GM18868 (cell line): Measurements from ENCODE around the gene SPOPL.

ENCODE experiments used
- ATAC-seq: cut with Tn5 transposase; IDR thresholded peaks from one replicate; pipeline ENCODE4 v1.9.1; 2021; ENCODE audit warnings: mild to moderate bottlenecking, moderate library complexity; ENCODE audit not compliant: unreplicated experiment

Gene SPOPL

DNA sequence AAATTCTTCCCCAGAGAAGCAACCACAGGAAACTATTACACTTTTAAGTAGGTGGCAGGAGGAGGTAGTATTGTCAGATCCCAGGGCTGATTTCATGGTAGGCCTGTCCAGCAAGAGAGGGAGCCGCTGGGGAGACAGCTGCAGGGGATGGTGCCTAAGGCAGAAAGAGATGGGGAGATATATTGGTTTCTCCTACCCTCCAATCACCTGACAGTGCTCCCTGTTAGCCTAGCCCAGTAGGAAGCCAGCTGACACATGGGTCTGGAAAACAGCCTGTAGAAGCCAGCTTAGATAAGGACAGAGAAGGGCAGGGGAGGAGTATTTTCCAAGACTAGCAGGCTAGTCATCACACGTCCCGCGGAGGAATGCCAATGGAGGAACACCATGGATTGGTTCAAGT lies 8.2 kb upstream of the SPOPL start:
- ATAC-seq: no peak

DNA sequence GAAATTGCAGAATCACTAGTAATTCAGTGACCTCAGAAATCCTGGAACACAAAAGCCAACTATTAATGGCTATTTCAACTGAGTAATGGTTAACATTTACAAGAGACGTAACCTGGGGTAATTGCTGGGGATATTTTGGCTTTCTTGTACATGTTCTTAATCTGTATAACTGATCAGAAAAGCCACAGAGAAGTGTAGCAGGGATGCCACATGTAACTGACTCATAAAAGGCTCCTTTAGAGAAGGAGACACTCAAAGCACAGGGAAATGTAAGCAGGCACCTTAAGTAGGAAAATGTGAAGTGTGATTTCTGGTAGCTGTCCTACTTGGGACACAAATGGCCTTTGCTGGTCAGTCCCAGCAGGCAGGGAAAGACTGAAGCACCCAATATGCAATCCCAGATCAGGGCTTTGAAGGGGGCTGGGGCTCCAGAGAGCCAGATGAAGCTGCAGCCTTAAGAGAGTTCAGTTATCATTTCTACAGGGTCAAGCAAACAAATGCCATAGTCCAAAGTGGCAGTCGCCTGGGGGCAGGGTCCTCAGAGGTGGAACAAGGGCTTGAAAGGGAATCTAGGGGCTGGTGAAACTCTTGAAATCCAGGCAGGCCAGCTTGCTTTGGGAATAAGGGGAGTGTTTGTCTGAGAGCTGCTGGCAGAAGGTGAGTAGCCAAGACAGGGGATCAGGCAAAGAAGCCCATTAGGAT lies 7.2 kb upstream of the SPOPL start:
- ATAC-seq: no peak

DNA sequence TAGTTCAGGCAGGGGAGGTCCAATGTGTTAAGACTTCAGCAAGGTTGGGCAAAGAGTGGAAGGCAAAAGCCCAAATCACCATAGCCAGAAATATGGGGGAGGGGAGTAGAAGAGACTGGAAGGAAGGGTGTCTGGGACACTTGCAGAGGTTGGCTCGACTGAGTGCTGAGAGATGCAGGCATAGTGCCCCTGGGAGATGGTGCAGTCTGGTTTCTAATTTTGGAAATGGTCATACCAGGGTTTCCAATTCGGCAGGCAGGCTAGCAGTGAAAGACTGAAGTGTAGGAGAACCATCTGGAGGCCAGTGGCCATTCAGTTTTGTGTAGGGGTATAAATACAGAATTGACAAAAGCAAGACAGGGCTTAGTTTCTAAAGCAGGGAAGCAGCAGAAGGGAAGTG lies 6.2 kb upstream of the SPOPL start:
- ATAC-seq: no peak

DNA sequence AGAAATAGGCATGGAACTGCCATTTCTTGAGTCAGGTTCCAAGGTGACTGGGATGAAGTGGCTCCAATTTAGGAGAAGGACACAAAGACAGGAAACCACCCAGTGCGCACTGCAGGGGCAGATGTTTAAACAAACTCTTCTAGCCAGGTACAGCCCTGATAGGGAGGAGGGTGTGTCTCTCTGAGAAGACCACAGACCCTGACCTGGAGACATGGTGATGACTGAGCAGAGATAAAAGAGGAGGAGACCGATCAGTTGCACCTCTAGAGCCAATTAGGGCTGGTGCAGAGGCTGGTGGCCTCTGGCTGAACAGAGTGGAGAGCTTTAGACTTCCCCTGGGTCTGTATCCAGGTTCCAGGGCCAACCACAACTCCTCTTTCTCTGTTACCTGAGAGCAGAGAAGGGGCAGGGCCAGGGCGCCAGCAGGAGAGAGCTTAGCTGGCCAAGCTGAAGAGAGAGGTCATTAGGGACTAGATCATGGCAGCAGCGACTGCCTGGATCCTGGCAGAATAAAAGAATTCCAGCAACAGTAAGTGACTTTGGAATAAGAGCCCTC lies 5.4 kb upstream of the SPOPL start:
- ATAC-seq: no peak

DNA sequence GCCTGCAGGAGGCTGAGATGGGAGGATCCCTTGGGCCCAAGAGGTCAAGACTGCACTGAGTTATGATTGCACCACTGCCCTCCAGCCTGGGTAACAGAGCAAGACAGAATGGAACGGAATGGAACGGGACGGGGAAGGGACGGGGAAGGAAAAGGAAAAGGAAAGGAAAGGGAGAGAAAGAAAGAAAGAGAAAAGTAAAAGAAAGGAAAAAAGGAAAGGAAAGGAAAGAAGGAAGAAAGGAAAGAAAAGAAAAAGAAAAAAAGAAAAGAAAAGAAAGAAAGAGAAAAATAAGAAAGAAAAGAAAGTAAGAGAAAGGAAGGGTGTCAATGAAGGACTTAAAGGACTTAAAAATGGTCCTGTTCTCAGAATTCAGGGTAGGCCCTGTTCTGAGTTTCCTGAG lies 4.3 kb upstream of the SPOPL start:
- ATAC-seq: no peak

DNA sequence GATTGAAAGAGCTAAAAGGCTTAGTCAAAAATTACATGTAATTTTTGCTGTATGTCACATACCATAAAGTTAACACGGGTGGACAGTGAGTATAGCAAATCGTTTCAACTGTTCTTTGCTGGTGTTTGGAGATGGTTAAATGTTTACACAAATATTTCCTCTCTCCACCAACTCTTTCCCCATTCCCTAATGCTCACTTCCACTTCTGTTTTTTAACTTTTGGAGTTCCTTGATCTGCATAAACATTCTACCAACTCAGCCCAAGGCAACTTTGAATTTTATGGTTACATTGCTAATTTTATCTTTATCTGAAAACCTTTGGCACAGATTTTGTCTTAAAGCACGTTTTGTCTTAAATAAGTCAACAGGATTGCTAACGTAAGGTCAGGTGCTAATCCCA lies 1.9 kb upstream of the SPOPL start:
- ATAC-seq: no peak

DNA sequence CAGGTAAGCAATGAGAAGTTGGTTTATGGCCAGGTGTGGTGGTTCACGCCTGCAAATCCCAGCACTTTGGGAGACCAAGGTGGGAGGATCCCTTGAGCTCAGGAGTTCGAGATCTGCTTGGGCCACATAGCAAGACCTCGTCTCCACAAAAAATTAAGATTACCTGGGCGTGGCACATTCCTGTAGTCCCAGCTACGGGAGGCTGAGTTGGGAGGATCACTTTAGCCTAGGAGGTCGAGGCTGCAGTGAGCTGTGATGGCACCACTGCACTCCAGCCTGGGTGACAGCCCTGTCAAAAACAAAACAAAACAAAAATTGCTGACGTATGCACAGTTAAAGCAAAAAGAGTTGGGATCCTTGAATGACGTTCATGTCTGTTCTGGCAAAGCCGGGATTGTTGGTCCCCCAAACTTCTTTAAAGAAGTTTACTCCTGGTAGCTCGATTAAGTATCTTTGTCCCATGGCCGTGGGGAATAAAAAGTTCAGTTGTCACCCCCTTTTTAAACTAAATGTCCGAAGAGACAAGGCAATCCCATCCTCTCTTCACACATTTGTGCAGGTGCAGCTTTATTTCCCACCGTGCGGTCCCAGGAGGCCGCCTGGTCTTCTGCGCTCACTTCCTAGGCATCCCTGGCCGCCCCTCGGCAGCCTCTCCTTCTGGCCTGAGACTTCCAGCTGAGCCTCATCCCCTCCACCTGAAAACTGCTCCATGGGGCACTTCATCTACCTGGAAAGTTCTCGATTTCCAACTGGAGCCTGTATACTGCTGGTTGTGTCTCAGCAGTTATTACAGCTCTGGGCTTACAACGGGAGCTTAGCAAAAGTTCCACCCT lies 762 bp upstream of the SPOPL start:
- ATAC-seq: peak; percentile 2

DNA sequence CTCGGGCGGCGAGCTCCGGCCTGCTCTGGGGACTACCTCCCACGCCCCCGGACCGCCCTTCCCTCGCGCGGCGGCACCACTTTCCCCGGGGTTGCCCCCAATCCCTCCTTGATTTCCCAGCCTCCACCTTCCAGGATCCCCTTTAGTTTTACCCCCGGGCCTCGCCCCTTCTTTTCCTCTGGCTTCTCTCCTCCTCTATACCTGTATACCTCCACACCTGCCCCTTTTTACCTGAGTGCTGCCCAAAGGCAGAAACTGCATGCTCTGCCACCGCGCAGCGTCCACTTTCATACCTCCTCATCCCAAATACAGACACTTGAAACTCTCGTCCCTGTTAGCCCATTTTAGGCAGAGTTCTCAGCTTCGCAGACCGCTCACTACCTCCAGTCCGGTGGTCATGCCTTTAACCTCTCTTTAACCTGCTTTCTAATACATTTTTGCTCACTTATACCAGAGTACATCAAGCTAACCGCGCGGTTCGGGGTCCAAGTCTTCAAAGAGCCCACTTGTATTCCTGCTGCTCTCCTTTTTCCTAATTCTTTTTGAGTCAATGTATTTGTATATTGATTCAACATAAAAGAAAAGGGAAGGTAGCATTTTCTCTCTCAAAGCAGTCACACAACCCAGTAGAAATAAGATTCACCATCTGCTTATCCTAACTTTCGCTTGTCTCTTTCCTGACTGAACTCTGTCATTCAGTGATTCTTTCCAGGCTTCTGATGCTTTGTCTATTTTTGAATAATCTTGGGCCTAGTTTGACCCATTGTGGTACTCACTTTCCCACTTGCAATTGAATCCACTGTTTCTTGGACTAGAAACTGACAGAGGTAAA lies 901 bp downstream of the SPOPL start:
- no peak for ATAC-seq

DNA sequence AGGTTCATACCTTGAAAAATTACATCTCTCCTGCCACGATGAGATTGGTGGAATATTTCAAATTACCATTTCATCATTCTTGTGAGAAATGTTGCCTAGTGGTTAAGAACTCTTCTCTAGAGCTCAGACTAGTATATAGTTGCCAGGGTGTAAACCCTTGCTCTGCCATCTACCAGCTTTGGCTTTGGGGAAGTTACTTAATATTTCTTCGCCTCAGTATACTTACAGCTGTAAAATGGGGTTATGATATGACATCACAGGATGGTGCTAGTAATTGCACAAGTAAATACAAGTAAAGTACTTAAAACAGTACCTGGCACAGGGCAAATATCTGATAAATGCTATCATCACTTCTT lies 1.5 kb downstream of the SPOPL start:
- ATAC-seq: peak; percentile 20

DNA sequence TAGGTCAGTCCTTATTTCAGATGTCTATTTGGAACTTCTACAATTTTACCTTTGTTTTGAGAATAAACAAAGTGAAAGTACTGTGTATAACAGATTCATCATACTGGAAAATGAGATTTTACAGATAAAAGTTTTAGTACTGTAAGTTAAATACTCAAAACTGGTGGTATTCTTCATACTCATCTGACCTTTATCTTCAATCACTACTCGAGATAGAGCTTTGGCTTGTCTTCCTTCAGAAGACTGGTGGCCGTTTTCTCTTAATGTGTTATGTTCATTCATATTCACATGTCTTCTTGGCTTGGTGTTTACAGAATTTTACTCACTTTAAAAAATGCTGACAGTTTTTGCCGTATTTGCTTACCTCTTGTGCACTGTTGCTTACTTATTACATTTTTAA lies 2.1 kb downstream of the SPOPL start:
- ATAC-seq: no peak

DNA sequence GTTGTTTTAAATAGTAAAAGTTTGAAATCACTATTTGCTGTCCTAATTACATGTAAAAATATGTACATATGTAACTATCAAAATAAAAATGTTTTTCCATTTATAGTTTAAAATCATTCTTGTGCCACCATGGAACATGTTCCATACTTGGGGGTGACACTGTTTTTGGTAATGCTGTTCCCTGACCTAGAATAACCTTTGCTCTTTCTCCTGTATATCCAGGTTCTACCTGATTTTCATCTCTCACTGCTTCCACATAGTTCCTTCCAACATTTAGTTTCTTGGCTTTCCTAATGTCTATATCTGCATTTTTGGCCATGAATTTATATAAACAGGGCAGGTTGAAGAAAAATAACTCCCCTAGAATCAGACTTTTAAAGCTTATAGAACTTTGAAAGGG lies 2.5 kb downstream of the SPOPL start:
- ATAC-seq: no peak

DNA sequence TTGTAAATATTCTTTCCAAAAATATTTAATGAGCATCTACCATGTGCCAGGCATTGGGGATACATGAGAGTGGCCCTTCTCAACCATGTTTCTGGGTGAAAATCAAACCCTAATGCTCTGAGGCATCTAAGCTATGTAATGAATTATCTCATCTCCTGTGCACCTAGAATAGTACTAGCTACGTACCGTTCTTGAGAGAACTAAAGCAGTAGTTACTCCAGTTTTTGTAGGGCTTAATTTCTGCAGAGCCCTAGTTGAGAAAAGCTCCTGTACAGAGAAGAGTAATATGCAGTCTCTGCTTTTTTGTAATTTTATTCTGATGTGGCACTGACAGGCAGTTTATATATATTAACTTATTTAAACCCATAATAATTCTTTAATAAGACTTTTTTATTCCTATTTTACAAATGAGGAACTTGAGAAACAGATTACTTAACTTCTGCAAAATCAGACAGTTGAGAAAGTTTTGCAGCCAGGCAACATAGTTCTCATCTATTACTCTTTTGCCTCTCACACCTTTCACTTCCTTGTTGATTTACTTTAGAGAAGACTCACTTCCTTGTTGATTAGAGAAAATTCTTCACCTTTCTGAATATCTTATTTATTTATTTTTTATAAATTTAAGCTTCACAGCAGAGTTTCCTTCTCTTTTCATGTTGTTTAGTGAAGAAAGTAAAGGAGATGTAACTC lies 3.1 kb downstream of the SPOPL start:
- peak; percentile 43 for ATAC-seq

DNA sequence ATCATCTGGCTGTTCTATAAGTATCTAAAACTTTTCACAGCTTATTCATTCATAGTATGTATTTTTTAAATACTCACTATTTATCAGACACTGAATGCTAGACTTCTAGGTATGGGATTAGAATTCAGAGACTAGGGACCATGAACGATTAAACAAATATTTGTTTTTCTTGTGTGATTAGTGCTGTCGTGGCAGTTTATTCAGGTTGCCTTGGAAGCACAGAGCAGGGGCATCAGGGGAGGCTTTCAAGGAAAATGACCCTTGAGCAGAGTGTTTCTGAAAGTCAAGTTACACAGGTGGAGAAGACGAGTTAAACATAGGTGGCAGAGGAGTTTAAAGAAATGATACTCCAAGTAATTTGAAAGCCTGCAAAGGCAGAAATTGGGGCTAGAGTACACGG lies 5.7 kb downstream of the SPOPL start:
- no peak for ATAC-seq

DNA sequence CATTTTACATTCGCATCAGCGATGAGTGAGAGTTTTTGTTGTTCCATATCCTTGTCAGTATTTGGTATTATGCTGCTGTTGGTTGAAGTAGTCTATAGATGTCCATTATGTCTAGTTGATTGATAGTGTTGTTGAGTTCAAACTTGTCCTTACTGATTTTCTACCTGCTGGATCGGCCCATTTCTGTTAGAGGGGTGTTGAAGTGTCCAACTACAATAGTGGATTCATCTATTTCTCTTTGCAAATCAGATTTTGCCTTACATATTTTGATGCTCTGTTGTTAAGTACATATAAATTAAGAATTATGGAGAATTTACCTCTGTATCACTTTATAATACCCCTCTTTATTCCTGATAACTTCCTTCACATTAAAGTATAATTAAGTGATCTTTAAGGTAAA lies 8.7 kb downstream of the SPOPL start:
- ATAC-seq: no peak

DNA sequence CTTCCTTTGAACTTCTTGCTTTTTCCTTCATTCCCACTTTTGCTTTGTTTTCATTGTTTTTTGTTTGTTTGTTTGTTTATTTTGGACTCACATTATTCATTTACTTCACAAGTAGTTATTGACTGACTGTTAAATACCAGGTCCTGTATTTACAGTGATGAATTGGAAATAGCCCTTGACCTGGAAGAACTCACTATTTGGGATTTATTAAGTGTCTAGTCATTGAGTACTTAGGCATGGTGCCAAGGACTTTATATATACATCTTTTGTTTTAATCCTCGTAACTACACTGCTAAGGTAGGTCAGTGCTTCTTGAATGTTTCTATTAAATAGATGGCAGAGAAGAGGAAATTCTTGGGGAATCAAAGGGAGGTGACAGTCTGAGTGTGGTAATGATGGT lies 11.1 kb downstream of the SPOPL start:
- no peak for ATAC-seq

DNA sequence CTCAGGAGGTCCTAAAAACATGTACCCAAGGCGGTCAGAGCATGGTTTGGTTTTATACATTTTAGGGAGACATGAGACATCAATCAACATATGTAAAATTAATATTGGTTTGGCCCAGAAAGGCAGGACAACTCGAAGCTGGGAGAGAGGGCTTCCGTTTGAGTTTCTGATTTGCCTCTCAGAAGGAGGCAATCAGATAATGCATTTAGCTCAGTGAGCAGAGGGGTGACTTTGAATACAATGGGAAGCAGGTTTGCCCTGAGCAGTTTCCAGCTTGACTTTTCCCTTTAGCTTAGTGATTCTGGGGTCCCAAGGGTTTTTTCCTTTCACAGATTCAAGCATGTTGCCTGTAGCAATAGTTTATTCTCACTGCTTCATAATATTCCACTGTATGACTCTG lies 12.6 kb downstream of the SPOPL start:
- ATAC-seq: no peak

DNA sequence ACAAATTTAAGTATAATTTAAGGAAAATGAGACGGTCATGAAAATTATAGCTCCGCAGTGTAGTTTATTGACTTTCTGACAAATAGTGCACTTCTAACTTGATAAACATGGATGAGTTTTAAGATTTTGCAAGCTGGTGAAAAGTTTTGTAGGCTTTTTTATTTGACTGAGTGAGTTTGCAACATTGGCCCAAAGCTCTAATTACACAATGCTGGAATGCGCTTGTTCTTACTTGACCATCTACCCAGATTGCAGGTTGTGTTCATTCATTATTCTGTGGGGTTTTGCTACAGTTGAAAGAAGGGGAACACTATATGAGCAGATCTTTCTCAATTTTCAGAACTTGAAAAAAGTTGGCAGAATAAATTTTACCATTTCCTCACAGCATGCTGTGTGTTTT lies 13.5 kb downstream of the SPOPL start:
- ATAC-seq: no peak

DNA sequence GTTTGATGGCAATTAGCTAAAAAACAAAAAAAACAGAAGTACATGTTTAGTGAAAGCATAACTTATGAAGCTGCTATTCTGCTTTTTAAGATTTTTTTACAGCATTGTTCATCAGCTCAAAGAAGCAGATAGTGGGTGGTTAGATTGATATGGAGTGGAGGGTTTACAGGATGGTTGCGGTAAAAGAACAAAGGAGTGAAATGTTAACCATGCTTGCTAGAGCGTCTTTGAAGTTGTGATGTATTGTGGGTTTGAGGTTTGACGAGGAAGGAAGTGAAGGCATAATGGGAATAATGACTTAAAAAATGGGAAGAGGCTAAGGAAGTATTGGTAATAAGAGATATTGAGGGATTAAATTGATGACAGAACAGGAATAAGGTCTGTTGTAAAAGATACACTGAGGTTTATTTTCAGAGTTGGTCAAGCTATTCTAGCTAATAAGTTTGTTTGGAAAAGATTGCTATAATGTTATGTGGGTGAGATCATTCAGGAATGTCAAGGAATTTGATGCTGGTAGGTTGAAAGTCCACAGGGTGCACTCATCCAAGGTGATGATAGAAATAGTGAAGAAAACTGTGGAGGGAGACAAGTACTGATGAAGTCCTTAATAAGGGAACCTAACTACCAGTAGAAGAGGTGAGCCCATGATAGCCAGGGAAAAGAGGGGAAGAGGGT lies 14.6 kb downstream of the SPOPL start:
- ATAC-seq: no peak

DNA sequence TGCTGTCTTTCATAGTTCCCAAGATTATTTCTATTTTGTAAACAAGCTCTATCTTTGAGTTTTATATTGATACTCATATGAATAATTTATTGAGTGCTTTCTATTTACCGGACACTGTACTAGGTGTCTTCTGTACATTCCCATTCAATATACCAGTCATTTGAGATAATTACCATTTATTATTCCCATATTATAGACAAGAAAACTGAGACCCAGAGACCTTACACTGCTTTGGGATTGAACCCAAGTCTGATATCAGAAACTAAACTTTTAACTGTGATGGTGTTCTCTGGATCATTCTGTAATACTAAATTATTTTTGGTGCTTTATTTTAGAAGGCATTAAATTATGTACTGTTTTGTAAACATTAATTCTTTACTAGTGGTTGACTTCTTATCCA lies 17.3 kb downstream of the SPOPL start:
- ATAC-seq: no peak

DNA sequence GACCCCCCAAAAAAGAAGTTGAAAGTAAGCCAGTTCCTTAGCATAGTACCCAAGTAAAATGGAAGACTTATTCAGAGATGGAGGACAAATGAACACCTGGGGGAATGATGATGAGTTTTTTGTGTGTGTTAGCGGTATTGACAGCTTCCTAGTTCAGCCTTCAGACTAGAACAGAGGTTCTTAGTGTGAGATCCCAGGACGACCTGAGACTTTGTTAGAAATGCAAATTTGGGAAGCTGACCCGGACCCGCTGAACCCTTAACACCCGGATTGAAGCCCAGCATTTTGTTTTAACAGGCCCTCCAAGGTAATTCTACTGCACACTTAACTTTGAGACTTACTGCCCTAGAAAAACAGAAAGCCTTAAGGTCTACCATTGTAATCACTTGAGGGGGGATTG lies 20.3 kb downstream of the SPOPL start:
- no peak for ATAC-seq
